ENCODE results near the gene NBAS.
A peak's percentile ranks its signal among the peaks of the same experiment; 100 is the strongest.

- TF ChIP-seq CTCF (IDR thresholded peaks at IDR 0.05; ENCODE audit: insufficient read depth, low read length, poor library complexity, severe bottlenecking) (peak; percentile 43), EZH2phosphoT487 (conservative IDR thresholded peaks at IDR 0.05; ENCODE audit: low read length) (no peak)
Measured at GRCh38 chr2:15546297-15547098, 14.6 kb downstream of the NBAS start.

All from SU-DHL-6 (cell line).